Right lobe of liver (tissue), 6 donors: Measurements from ENCODE around the gene KRT6A. TPM values are rescaled to one million over a fixed set of nuclear protein-coding genes. Genes with fewer than 3 reads are reported as not detected.

Experiments
- ATAC-seq, 4 donors: fragments of 200-7000 bp; cut with Tn5 transposase; one replicate each; pipeline ENCODE4 v1.9.1; 2020; ENCODE audit warnings: mild to moderate bottlenecking in 4 of 4, moderate library complexity in 4 of 4
- DNase-seq, 3 donors: peaks; one replicate each; pipeline ENCODE4 v3.0.0-alpha.2; 2020
- H3K27ac ChIP-seq, 3 donors: fragments of 200-600 bp; one replicate each; pipeline ENCODE4 v1.8.0; 2022
- H3K27me3 ChIP-seq, 2 donors: fragments of 200-600 bp; one replicate each; pipeline ENCODE4 v1.8.0; 2022
- H3K36me3 ChIP-seq, 4 donors: fragments of 200-600 bp; sonication (generic) in 1 of 4; one replicate each; pipeline versions ENCODE4 v1.5.1 to v1.8.0; 2017 to 2022; ENCODE audit warnings: control low read depth in 1 of 4
- H3K4me1 ChIP-seq, 4 donors: fragments of 200-600 bp; sonication (generic) in 1 of 4; one replicate each; pipeline versions ENCODE4 v1.5.1 to v1.8.0; 2017 to 2022; ENCODE audit warnings: control low read depth in 1 of 4
- H3K4me3 ChIP-seq, 3 donors: fragments of 200-600 bp; one replicate each; pipeline ENCODE4 v1.8.0; 2022
- H3K9me3 ChIP-seq, 4 donors: fragments of 200-600 bp; sonication (generic) in 1 of 4; one replicate each; pipeline versions ENCODE4 v1.5.1 to v1.8.0; 2017 to 2022; ENCODE audit warnings: control low read depth in 1 of 4
- POLR2A ChIP-seq: fragments of 450-650 bp; IDR thresholded peaks from one replicate; pipeline ENCODE4 v1.6.1; 2017; ENCODE audit warnings: antibody characterized with exemption, mild to moderate bottlenecking
- WGBS: methylation state at CpG from one replicate; pipeline ENCODE4 v1.1.6; 2018; ENCODE audit warnings: low coverage, low lambda C conversion rate; ENCODE audit not compliant: insufficient coverage; ENCODE audit errors: missing lambda C conversion rate; 5-methylcytosine and 5-hydroxymethylcytosine counted together
- intact Hi-C, 2 donors: fragments of 100-400 bp; cut with DNase I; formaldehyde crosslinking; loops; one replicate each; pipeline versions ENCODE4 v1.11.2 to v1.14.1; 2022
- total RNA-seq, 6 experiments: library from RNA; depleted of rRNA in 2 of 6; stranded (reverse); fragments of >200 nt in 2 of 6; fragmentation: NEBNext Ultra II Directional in 3 of 6; extraction: Animal tissue kit (Norgen Biotek cat#: 25700) in 3 of 6; gene quantifications; one replicate each; pipeline versions ENCODE4 v1.1.0 to v1.2.4, GENCODE V29; 2016 to 2023
- TF ChIP-seq, protein P1 (sequence below), 4 donors: fragments of 200-600 bp in 3 of 4; fragments of 450-650 bp in 1 of 4; IDR thresholded peaks; one replicate each; pipeline versions ENCODE4 v1.5.1 to v1.8.0; 2016 to 2022; ENCODE audit warnings: antibody characterized with exemption in 4 of 4, mild to moderate bottlenecking in 2 of 4
- donor health status: DM: no; HTN: yes; CAD: no.
- donor health status: DM: no; HTN: no; CAD: no.
- donor health status: DM: no; HTN: no; CAD: no.
- donor health status: DM: no; HTN: yes; CAD: no.
- donor health status: DM: no; HTN: yes; CAD: no.

KRT6A gene
- total RNA-seq, 6 experiments from 2014 or later: 1.2 TPM; not detected in 5

DNA sequence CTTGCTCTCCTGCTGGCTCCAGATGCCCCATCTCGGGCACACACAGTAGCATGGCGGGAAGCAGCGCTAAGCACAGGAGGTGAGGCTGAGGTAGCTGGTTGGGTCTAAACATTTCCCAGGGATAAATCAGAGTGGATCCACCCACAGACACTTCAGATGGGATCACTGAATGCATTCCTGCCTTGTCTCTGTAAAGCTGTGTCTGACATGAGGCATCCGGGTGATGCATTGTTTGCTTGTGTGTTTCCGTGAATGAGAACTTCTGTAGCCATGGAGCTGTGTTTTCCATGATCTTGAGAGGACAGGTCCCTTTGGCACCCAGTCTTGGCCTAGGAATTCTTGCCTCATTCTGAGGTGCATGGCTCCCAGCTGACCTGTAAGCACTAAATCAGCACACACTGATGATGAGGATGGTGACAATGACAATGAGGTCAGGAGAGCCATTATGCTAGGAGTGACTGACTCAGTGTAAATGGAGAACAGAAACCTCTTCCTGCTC, 52.2 kb downstream of the KRT6A start:
- H3K36me3 ChIP-seq: no peaks in the 10 kb centered on the region
- no peak overlapping the region for H3K27ac ChIP-seq
- ATAC-seq (no peak), DNase-seq (no peak)
- H3K27me3 ChIP-seq: no peaks in the 10 kb centered on the region
- no peak for TF ChIP-seq POLR2A
- TF ChIP-seq, protein P1, sequence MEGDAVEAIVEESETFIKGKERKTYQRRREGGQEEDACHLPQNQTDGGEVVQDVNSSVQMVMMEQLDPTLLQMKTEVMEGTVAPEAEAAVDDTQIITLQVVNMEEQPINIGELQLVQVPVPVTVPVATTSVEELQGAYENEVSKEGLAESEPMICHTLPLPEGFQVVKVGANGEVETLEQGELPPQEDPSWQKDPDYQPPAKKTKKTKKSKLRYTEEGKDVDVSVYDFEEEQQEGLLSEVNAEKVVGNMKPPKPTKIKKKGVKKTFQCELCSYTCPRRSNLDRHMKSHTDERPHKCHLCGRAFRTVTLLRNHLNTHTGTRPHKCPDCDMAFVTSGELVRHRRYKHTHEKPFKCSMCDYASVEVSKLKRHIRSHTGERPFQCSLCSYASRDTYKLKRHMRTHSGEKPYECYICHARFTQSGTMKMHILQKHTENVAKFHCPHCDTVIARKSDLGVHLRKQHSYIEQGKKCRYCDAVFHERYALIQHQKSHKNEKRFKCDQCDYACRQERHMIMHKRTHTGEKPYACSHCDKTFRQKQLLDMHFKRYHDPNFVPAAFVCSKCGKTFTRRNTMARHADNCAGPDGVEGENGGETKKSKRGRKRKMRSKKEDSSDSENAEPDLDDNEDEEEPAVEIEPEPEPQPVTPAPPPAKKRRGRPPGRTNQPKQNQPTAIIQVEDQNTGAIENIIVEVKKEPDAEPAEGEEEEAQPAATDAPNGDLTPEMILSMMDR (IDR thresholded peaks at IDR 0.05): no peak
- intact Hi-C loops: no loop called here
- no peaks in the 10 kb centered on the region for H3K4me1 ChIP-seq
- WGBS: 75% methylated on average over 1 of the region's 5 CpGs
- H3K9me3 ChIP-seq: no peaks in the 10 kb centered on the region
- no peak overlapping the region for H3K4me3 ChIP-seq

- intact Hi-C loops: no loop called here
- H3K27ac ChIP-seq: no peak overlapping the region
- H3K36me3 ChIP-seq: no peaks in the 10 kb centered on the region
- H3K9me3 ChIP-seq: no peaks in the 10 kb centered on the region
- DNase-seq: no peak
- TF ChIP-seq, protein P1 (IDR thresholded peaks at IDR 0.05): no peak
- no peak for TF ChIP-seq POLR2A
- WGBS: 80% methylated on average over 1 of the region's 2 CpGs
- H3K4me1 ChIP-seq: no peaks in the 10 kb centered on the region
- no peaks in the 10 kb centered on the region for H3K27me3 ChIP-seq
- ATAC-seq: no peak
- no peak overlapping the region for H3K4me3 ChIP-seq
Measured at GRCh38 chr12:52439845-52440244, 53.2 kb downstream of the KRT6A start.

GRCh38 chr12:52439420-52439819, 53.6 kb downstream of the KRT6A start:
- Histone ChIP-seq H3K4me1 (no peaks in the 10 kb centered on the region), H3K9me3 (no peaks in the 10 kb centered on the region), H3K4me3 (no peak overlapping the region), H3K27me3 (no peaks in the 10 kb centered on the region), H3K36me3 (no peaks in the 10 kb centered on the region), H3K27ac (no peak overlapping the region)
- ATAC-seq (no peak), DNase-seq (no peak)
- intact Hi-C loops: no loop called here
- no peak for TF ChIP-seq POLR2A
- TF ChIP-seq, protein P1 (IDR thresholded peaks at IDR 0.05): no peak
- no CpG with 5 or more reads among the region's 8 CpGs for WGBS

- ATAC-seq (peak in 1 of 4 donors; percentile 42), DNase-seq (no peak)
- intact Hi-C loops: no loop called here
- H3K36me3 ChIP-seq: no peaks in the 10 kb centered on the region
- WGBS: 49% methylated on average over 4 of the region's 8 CpGs
- no peak overlapping the region for H3K4me3 ChIP-seq
- no peaks in the 10 kb centered on the region for H3K4me1 ChIP-seq
- no peak for TF ChIP-seq POLR2A
- TF ChIP-seq, protein P1 (IDR thresholded peaks at IDR 0.05): no peak
- H3K27ac ChIP-seq: no peak overlapping the region
- no peaks in the 10 kb centered on the region for H3K9me3 ChIP-seq
- H3K27me3 ChIP-seq: no peaks in the 10 kb centered on the region
Measured at GRCh38 chr12:52438305-52439301, 54.5 kb downstream of the KRT6A start.
